SH-SY5Y (cell line): Measurements from ENCODE around the gene FGF19.

Source experiments
- GATA2 ChIP-seq: IDR thresholded peaks from 2 replicates; pipeline ENCODE4 v1.6.1; 2011; ENCODE audit warnings: mild to moderate bottlenecking, low read depth, low read length
- GATA3 ChIP-seq: IDR thresholded peaks from 2 replicates; pipeline ENCODE4 v1.6.1; 2011; ENCODE audit warnings: low read depth, mild to moderate bottlenecking, low read length, moderate library complexity

DNA sequence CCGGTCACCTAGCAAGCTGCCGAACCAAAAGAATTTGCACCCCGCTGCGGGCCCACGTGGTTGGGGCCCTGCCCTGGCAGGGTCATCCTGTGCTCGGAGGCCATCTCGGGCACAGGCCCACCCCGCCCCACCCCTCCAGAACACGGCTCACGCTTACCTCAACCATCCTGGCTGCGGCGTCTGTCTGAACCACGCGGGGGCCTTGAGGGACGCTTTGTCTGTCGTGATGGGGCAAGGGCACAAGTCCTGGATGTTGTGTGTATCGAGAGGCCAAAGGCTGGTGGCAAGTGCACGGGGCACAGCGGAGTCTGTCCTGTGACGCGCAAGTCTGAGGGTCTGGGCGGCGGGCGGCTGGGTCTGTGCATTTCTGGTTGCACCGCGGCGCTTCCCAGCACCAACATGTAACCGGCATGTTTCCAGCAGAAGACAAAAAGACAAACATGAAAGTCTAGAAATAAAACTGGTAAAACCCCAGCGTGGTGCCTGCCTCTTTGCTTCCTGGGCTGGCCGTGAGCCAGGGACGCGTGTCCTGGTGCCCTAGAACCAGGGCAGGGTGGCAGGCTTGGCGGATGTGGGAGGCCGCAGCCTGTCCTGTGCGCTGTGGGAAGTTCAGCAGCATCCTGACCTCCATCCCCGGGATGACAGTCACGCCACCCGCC lies 49.7 kb downstream of the FGF19 start:
- no peak for TF ChIP-seq GATA3
- no peak for TF ChIP-seq GATA2
